Astrocyte of the cerebellum (primary cell): ENCODE measurements around the gene TVP23C.
"Not testable (repeated sequence)": the region's sequence is repeated elsewhere in the genome, so short reads cannot be mapped to it uniquely, and the experiment has no call there.

Experiments
- DNase-seq: peaks from one replicate; pipeline ENCODE4 v3.0.0-alpha.2; 2011; ENCODE audit warnings: low read depth
- H3K4me3 ChIP-seq: 2 replicates; pipeline ENCODE4 v1.5.1; 2011; ENCODE audit warnings: mild to moderate bottlenecking, low read depth, low read length, moderate library complexity
- in situ Hi-C: cut with HindIII; loops from 2 replicates; pipeline ENCODE4 v1.10.0; 2017; ENCODE audit warnings: low sequenced_read_pairs
- TF ChIP-seq, protein P1 (sequence below): IDR thresholded peaks from 2 replicates; pipeline ENCODE4 v1.5.1; 2012; ENCODE audit warnings: low read length, low read depth, moderate library complexity, mild to moderate bottlenecking; ENCODE audit errors: missing control alignments

TVP23C gene

GRCh38 chr17:15546604-15547003, 16.7 kb downstream of the TVP23C start:
- DNase-seq, in situ Hi-C loops, H3K4me3 ChIP-seq: not testable (repeated sequence)

DNA sequence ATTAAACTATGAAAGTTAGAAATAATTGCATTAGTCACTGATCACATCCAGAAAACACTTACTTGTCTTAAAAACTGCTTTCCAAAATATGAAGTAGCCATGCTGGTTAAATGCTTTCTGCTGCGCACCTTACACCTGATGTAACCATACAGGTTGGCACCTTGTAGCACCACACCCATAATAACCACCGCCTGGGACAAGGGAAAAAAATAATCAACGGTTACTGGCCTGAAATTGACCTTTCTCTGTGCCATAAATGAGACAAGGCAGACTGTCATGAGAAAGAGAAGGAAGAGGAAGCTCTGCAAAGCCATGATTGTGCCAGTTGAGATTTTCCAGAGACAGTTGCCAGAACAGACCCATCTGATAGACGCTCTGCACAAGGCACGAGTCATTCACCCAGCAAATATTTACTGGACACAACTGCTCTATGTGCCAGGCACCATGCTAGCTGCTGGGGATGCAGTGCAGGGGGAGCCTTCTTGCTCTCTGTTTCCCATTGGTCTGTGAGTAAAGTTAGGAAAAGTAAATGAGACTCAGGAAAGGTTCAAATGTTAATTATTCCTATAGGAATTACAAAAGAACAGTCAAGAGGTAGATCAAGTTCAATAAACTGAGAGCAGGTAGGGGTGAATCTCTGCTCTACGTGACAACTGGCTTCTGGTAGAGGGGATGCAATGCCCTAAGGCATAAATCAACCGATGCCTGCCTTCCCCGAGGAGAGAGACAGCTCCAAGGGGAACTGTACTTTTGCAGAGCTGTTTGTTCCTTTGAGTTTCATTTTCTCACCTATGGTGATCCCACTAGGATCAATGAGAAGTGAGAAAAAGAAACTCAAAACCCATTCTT, 22.7 kb downstream of the TVP23C start:
- H3K4me3 ChIP-seq, in situ Hi-C loops, DNase-seq: not testable (repeated sequence)

DNA sequence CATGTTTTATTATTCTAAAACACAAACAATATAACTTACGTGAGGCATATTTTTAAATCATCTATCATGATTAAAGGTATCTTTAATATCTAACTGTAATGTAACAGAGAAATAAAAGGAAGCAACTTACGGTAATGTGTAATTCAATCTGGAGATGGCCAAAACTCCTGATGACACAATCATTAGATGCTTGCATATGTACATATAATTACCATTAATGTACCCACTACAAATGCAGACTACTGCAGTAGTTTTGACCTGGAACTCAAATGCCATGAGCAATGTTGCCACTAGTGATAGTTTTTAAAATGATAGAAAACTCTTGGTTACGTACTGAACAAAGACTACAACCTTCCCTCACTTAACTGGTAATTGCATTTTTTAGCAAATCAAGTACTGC, 30.2 kb downstream of the TVP23C start:
- H3K4me3 ChIP-seq, in situ Hi-C loops, DNase-seq: not testable (repeated sequence)

DNA sequence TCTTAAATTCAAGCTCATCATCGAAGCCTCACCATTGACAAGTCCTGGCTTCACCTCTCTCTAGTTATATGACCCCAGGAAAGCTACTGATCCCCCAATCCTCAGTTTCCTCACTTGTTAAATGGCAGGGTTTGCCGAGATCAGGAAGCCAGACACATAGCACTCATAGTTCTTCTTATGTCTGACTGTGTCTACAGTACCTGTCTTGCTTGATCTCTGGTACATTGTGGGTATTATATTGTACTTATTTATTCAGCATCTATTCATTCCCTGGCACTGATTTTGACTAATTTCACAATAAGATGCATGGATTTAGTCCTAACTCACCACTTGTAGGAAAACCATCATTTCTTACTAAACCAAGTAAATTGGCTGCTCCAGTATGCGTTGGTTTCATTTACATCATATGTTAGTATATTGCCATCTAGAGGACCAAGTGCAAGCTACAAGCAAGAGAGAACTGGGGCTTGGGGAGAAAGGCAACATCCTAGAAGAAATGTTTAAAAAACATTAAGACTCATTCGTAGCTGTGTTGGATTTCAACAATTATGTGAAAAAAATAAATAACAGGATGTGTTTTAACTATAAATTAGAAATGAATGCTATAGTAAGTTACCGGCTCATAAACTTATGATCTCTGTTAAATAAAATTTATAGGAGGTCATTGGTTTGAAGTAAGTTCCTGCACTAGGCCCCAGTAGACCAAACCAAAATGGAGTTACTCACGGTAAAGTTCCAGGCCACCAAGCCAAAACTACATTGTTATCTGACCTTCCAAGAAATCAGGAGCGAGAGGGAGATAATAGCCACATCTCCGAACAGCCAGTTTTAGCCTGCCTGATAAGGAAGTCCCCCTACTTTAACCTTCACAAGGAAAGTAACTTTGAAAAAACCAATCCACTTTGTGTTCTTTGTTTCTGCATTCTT, 36.7 kb downstream of the TVP23C start:
- DNase-seq = peak; percentile 58
- in situ Hi-C loops, H3K4me3 ChIP-seq: not testable (repeated sequence)
- TF ChIP-seq, protein P1, sequence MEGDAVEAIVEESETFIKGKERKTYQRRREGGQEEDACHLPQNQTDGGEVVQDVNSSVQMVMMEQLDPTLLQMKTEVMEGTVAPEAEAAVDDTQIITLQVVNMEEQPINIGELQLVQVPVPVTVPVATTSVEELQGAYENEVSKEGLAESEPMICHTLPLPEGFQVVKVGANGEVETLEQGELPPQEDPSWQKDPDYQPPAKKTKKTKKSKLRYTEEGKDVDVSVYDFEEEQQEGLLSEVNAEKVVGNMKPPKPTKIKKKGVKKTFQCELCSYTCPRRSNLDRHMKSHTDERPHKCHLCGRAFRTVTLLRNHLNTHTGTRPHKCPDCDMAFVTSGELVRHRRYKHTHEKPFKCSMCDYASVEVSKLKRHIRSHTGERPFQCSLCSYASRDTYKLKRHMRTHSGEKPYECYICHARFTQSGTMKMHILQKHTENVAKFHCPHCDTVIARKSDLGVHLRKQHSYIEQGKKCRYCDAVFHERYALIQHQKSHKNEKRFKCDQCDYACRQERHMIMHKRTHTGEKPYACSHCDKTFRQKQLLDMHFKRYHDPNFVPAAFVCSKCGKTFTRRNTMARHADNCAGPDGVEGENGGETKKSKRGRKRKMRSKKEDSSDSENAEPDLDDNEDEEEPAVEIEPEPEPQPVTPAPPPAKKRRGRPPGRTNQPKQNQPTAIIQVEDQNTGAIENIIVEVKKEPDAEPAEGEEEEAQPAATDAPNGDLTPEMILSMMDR = peak; percentile 48

- in situ Hi-C loops, H3K4me3 ChIP-seq, DNase-seq: not testable (repeated sequence)
Observed at GRCh38 chr17:15524990-15525985, 38.0 kb downstream of the TVP23C start.

DNA sequence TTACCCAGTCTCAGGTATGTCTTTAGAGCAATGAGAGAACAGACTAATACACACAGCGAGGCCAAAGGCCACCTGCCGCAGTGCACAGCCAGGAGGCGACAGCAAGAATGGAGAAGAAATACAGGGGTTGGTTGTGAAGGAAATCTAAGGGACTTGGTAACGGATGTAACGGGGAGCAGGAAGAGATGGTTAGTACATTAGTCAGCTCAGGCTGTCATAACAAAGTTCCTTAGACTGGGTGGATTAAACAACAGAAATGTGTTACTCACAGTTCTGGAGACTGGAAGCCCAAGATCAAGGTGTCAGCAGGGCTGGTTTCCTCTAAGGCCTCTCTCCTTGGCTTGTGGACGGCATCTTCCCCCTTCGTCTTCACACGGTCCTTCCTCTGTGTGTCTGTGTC, 47.1 kb downstream of the TVP23C start:
- TF ChIP-seq, protein P1 = no peak
- in situ Hi-C loops = no loop called here
- no peak overlapping the region for H3K4me3 ChIP-seq
- no peak for DNase-seq

DNA sequence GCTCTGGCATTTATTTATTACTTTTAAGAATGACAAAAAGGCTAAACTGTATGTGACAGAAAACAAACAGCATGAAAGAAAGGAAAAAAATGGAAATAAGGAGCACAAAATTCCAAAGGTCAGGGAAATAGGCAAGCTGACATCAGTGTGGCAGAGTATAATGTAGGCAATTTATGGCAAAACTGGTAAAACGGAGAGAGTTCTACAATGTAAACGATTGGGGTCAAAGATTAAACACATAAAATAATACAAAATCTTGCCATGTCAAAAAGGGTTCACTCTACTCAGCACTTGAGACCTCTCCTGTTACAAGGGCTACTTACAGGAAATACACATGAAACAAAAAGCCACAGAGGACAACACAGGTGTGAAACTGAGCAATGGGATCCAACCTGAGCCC, 48.8 kb downstream of the TVP23C start:
- in situ Hi-C loops = no loop called here
- no peak overlapping the region for H3K4me3 ChIP-seq
- TF ChIP-seq, protein P1 = no peak

GRCh38 chr17:15513856-15514459, 49.3 kb downstream of the TVP23C start:
- H3K4me3 ChIP-seq = no peak overlapping the region
- in situ Hi-C loops = no loop called here
- TF ChIP-seq, protein P1 = no peak
- no peak for DNase-seq

More for the DNA sequence above, 48.8 kb downstream of the TVP23C start:
- no peak for DNase-seq
